ENCODE measurements around the gene DHRS3. TPM values are rescaled to one million over a fixed set of nuclear protein-coding genes. Genes with fewer than 3 reads are reported as not detected.
"Not testable (repeated sequence)": the region's sequence is repeated elsewhere in the genome, so short reads cannot be mapped to it uniquely, and the experiment has no call there.

Gene DHRS3
- total RNA-seq, 1 experiment from 2014 or later = 37.7 TPM

- TF ChIP-seq ZNF121 (CRISPR knock-in tag; IDR thresholded peaks at IDR 0.05) = peak; percentile 72; the same call in 1 of the 2 replicates
- H3K4me3 Mint-ChIP-seq; H3K4me1 Mint-ChIP-seq; ATAC-seq; POLR2A ChIA-PET; H3K27ac Mint-ChIP-seq; DNase-seq (ENCODE audit: low spot score): not testable (repeated sequence)
- Mint-ChIP-seq H3K27me3 (ENCODE audit: low read depth) (peaks cover 15% of the 10 kb centered on the region), H3K36me3 (peaks cover 22% of the 10 kb centered on the region), H3K9me3 (peaks cover 31% of the 10 kb centered on the region)
- CTCF ChIA-PET = interaction anchor here (1.5 kb wide), 1 partner anchor 14 kb away, joined by 4 read pairs; no protein-coding TSS in a partner anchor
Measured at GRCh38 chr1:12645401-12645800, 27.4 kb upstream of the DHRS3 start.

DNA sequence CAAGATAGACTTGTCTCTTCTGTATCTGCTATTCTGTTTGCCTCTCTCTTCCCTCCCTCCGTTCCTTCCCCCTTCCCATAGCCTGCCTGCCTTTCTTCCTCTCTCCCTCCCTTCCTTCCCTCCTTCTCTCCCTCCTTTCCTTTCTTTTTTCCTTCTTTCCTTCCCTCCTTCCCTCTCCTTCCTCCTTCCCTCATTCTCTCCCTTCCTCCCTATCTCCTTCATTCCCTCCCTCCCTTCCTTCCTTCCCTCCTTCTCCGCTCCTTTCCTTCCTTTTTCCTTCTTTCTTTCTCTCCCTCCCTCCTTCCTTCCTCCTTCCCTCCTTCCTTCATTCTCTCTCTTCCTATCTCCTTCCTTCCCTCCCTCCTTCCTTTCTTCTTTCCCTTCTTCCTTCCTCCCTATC, 26.8 kb upstream of the DHRS3 start:
- no peak overlapping the region for H3K27ac Mint-ChIP-seq
- CTCF ChIA-PET = interaction anchor here (0.9 to 2.2 kb wide), 2 partner anchors 14 to 25 kb away, joined by 3 to 12 read pairs; no protein-coding TSS in a partner anchor
- POLR2A ChIA-PET = no interaction called here
- peaks cover 28% of the 10 kb centered on the region for H3K36me3 Mint-ChIP-seq
- no peak overlapping the region for H3K4me3 Mint-ChIP-seq
- TF ChIP-seq FOXK1 (CRISPR knock-in tag; IDR thresholded peaks at IDR 0.05) = no peak
- TF ChIP-seq ZNF512 (CRISPR knock-in tag; IDR thresholded peaks at IDR 0.05; ENCODE audit: borderline replicate concordance) = peak; percentile 84; the same call in 1 of the 2 replicates
- ATAC-seq = no peak
- DNase-seq (ENCODE audit: low spot score) = no peak
- H3K27me3 Mint-ChIP-seq (ENCODE audit: low read depth) = peaks cover 17% of the 10 kb centered on the region
- H3K9me3 Mint-ChIP-seq = peaks cover 36% of the 10 kb centered on the region
- peaks cover 7% of the 10 kb centered on the region; the same call in 1 of the 2 replicates for H3K4me1 Mint-ChIP-seq

- H3K36me3 Mint-ChIP-seq = peaks cover 34% of the 10 kb centered on the region
- ATAC-seq (no peak), DNase-seq (ENCODE audit: low spot score) (no peak)
- H3K27me3 Mint-ChIP-seq (ENCODE audit: low read depth) = peaks cover 18% of the 10 kb centered on the region
- H3K9me3 Mint-ChIP-seq = peaks cover 40% of the 10 kb centered on the region
- H3K4me1 Mint-ChIP-seq = peaks cover 7% of the 10 kb centered on the region; the same call in 1 of the 2 replicates
- H3K4me3 Mint-ChIP-seq = no peak overlapping the region
- ChIA-PET POLR2A (interaction anchor here (0.6 to 1.0 kb wide), 2 partner anchors 15 to 1010 kb away, joined by 3 to 5 read pairs; no protein-coding TSS in a partner anchor), CTCF (interaction anchor here (0.9 to 2.2 kb wide), 2 partner anchors 15 to 24 kb away, joined by 3 to 12 read pairs; no protein-coding TSS in a partner anchor)
- no peak overlapping the region for H3K27ac Mint-ChIP-seq
- TF ChIP-seq AFF4 (CRISPR knock-in tag; IDR thresholded peaks at IDR 0.05; ENCODE audit: borderline replicate concordance) (no peak), NFE2L1 (CRISPR knock-in tag; IDR thresholded peaks at IDR 0.05) (no peak), CREB1 (CRISPR knock-in tag; IDR thresholded peaks at IDR 0.05) (no peak), CBFB (CRISPR knock-in tag; IDR thresholded peaks at IDR 0.05; ENCODE audit: low read depth) (no peak), ZNF512 (CRISPR knock-in tag; IDR thresholded peaks at IDR 0.05; ENCODE audit: borderline replicate concordance) (no peak), ARID4B (CRISPR knock-in tag; IDR thresholded peaks at IDR 0.05; ENCODE audit: borderline replicate concordance) (no peak), ERG (CRISPR knock-in tag; IDR thresholded peaks at IDR 0.05) (no peak)
- TF ChIP-seq, protein P1, sequence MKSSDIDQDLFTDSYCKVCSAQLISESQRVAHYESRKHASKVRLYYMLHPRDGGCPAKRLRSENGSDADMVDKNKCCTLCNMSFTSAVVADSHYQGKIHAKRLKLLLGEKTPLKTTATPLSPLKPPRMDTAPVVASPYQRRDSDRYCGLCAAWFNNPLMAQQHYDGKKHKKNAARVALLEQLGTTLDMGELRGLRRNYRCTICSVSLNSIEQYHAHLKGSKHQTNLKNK (CRISPR knock-in tag; IDR thresholded peaks at IDR 0.05) = no peak
- TF ChIP-seq, protein P2, sequence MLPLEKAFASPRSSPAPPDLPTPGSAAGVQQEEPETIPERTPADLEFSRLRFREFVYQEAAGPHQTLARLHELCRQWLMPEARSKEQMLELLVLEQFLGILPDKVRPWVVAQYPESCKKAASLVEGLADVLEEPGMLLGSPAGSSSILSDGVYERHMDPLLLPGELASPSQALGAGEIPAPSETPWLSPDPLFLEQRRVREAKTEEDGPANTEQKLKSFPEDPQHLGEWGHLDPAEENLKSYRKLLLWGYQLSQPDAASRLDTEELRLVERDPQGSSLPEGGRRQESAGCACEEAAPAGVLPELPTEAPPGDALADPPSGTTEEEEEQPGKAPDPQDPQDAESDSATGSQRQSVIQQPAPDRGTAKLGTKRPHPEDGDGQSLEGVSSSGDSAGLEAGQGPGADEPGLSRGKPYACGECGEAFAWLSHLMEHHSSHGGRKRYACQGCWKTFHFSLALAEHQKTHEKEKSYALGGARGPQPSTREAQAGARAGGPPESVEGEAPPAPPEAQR (CRISPR knock-in tag; IDR thresholded peaks at IDR 0.05) = no peak
- TF ChIP-seq, protein P3, sequence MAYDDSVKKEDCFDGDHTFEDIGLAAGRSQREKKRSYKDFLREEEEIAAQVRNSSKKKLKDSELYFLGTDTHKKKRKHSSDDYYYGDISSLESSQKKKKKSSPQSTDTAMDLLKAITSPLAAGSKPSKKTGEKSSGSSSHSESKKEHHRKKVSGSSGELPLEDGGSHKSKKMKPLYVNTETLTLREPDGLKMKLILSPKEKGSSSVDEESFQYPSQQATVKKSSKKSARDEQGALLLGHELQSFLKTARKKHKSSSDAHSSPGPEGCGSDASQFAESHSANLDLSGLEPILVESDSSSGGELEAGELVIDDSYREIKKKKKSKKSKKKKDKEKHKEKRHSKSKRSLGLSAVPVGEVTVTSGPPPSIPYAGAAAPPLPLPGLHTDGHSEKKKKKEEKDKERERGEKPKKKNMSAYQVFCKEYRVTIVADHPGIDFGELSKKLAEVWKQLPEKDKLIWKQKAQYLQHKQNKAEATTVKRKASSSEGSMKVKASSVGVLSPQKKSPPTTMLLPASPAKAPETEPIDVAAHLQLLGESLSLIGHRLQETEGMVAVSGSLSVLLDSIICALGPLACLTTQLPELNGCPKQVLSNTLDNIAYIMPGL (CRISPR knock-in tag; IDR thresholded peaks at IDR 0.05) = no peak
Measured at GRCh38 chr1:12644237-12644636, 26.2 kb upstream of the DHRS3 start.

Measured in WTC11 (cell line).